ENCODE data around the gene SNTG2. TPM values are rescaled to one million over a fixed set of nuclear protein-coding genes. Genes with fewer than 3 reads are reported as not detected.
"Not testable (repeated sequence)": the region's sequence is repeated elsewhere in the genome, so short reads cannot be mapped to it uniquely, and the experiment has no call there.

SNTG2 gene
- total and polyA plus RNA-seq, 2 donors (not counting 1 experiment from before 2014, with no cell fraction given): 0.06 TPM; not detected in 1

- Histone ChIP-seq H3K9me3 (ENCODE audit: control insufficient read depth, insufficient read depth, low read depth, low read length) (no peaks in the 10 kb centered on the region), H3K4me3 (replicated peaks in 1 of 4; ENCODE audit: control extremely low read depth in 1 of 4, insufficient read depth in 1 of 4, low read depth in 3 of 4, low read length in 4 of 4) (no peak overlapping the region), H2AFZ (ENCODE audit: low read length) (no peak overlapping the region), H3K9ac (ENCODE audit: insufficient read depth, low read length) (no peak overlapping the region), H3K4me2 (ENCODE audit: extremely low read depth, insufficient read depth, low read length) (no peak overlapping the region), H3K36me3 (ENCODE audit: control insufficient read depth, insufficient read depth, low read length) (no peaks in the 10 kb centered on the region), H3K4me1 (ENCODE audit: control insufficient read depth, extremely low read depth, insufficient read depth, low read length) (no peaks in the 10 kb centered on the region), H3K27me3 (ENCODE audit: control insufficient read depth, insufficient read depth, low read length) (no peaks in the 10 kb centered on the region), H3K27ac (ENCODE audit: insufficient read depth, low read length) (no peak overlapping the region), H3K79me2 (ENCODE audit: control insufficient read depth, insufficient read depth, low read length) (no peaks in the 10 kb centered on the region), H4K20me1 (ENCODE audit: control insufficient read depth, extremely low read depth, insufficient read depth, low read length) (no peaks in the 10 kb centered on the region)
- DNase-seq (ENCODE audit: low read depth in 2 of 2): no peak
- TF ChIP-seq EZH2 (IDR thresholded peaks at IDR 0.05; ENCODE audit: low read length, missing control alignments): no peak
- no peak for TF ChIP-seq CTCF (conservative IDR thresholded peaks at IDR 0.05 in 1 of 2, IDR thresholded peaks at IDR 0.05 in 1 of 2; ENCODE audit: low read depth in 1 of 2, low read length in 2 of 2)
Measured at GRCh38 chr2:1378456-1379150, 428.0 kb downstream of the SNTG2 start.

GRCh38 chr2:1381644-1382043, 431.0 kb downstream of the SNTG2 start:
- no peak for TF ChIP-seq EZH2 (IDR thresholded peaks at IDR 0.05; ENCODE audit: low read length, missing control alignments)
- TF ChIP-seq CTCF (conservative IDR thresholded peaks at IDR 0.05 in 1 of 2, IDR thresholded peaks at IDR 0.05 in 1 of 2; ENCODE audit: low read depth in 1 of 2, low read length in 2 of 2): no peak
- H3K27ac ChIP-seq (ENCODE audit: insufficient read depth, low read length): no peak overlapping the region
- no peaks in the 10 kb centered on the region for H3K27me3 ChIP-seq (ENCODE audit: control insufficient read depth, insufficient read depth, low read length)
- no peaks in the 10 kb centered on the region for H4K20me1 ChIP-seq (ENCODE audit: control insufficient read depth, extremely low read depth, insufficient read depth, low read length)
- no peaks in the 10 kb centered on the region for H3K9me3 ChIP-seq (ENCODE audit: control insufficient read depth, insufficient read depth, low read depth, low read length)
- no peak overlapping the region for H2AFZ ChIP-seq (ENCODE audit: low read length)
- H3K4me2 ChIP-seq (ENCODE audit: extremely low read depth, insufficient read depth, low read length): no peak overlapping the region
- H3K9ac ChIP-seq (ENCODE audit: insufficient read depth, low read length): no peak overlapping the region
- DNase-seq (ENCODE audit: low read depth in 2 of 2): no peak
- no peaks in the 10 kb centered on the region for H3K36me3 ChIP-seq (ENCODE audit: control insufficient read depth, insufficient read depth, low read length)
- no peaks in the 10 kb centered on the region for H3K4me1 ChIP-seq (ENCODE audit: control insufficient read depth, extremely low read depth, insufficient read depth, low read length)
- H3K4me3 ChIP-seq (replicated peaks in 1 of 4; ENCODE audit: control extremely low read depth in 1 of 4, insufficient read depth in 1 of 4, low read depth in 3 of 4, low read length in 4 of 4): no peak overlapping the region
- H3K79me2 ChIP-seq (ENCODE audit: control insufficient read depth, insufficient read depth, low read length): no peaks in the 10 kb centered on the region

GRCh38 chr2:1387954-1388725, 437.5 kb downstream of the SNTG2 start:
- H2AFZ ChIP-seq (ENCODE audit: low read length); H3K79me2 ChIP-seq (ENCODE audit: control insufficient read depth, insufficient read depth, low read length); H4K20me1 ChIP-seq (ENCODE audit: control insufficient read depth, extremely low read depth, insufficient read depth, low read length); H3K27me3 ChIP-seq (ENCODE audit: control insufficient read depth, insufficient read depth, low read length); H3K27ac ChIP-seq (ENCODE audit: insufficient read depth, low read length); H3K9me3 ChIP-seq (ENCODE audit: control insufficient read depth, insufficient read depth, low read depth, low read length); H3K36me3 ChIP-seq (ENCODE audit: control insufficient read depth, insufficient read depth, low read length); H3K4me2 ChIP-seq (ENCODE audit: extremely low read depth, insufficient read depth, low read length); H3K4me3 ChIP-seq (replicated peaks in 1 of 4; ENCODE audit: control extremely low read depth in 1 of 4, insufficient read depth in 1 of 4, low read depth in 3 of 4, low read length in 4 of 4); DNase-seq (ENCODE audit: low read depth in 2 of 2); H3K4me1 ChIP-seq (ENCODE audit: control insufficient read depth, extremely low read depth, insufficient read depth, low read length); H3K9ac ChIP-seq (ENCODE audit: insufficient read depth, low read length): not testable (repeated sequence)

- H3K4me2 ChIP-seq (ENCODE audit: extremely low read depth, insufficient read depth, low read length): not testable (repeated sequence)
Measured at GRCh38 chr2:1390118-1390517, 439.5 kb downstream of the SNTG2 start.

More at GRCh38 chr2:1390118-1390517, 439.5 kb downstream of the SNTG2 start:
- H3K9ac ChIP-seq (ENCODE audit: insufficient read depth, low read length); H3K4me3 ChIP-seq (replicated peaks in 1 of 4; ENCODE audit: control extremely low read depth in 1 of 4, insufficient read depth in 1 of 4, low read depth in 3 of 4, low read length in 4 of 4); DNase-seq (ENCODE audit: low read depth in 2 of 2); H3K27me3 ChIP-seq (ENCODE audit: control insufficient read depth, insufficient read depth, low read length); H2AFZ ChIP-seq (ENCODE audit: low read length); H3K27ac ChIP-seq (ENCODE audit: insufficient read depth, low read length); H4K20me1 ChIP-seq (ENCODE audit: control insufficient read depth, extremely low read depth, insufficient read depth, low read length); H3K79me2 ChIP-seq (ENCODE audit: control insufficient read depth, insufficient read depth, low read length); H3K4me1 ChIP-seq (ENCODE audit: control insufficient read depth, extremely low read depth, insufficient read depth, low read length); H3K9me3 ChIP-seq (ENCODE audit: control insufficient read depth, insufficient read depth, low read depth, low read length); H3K36me3 ChIP-seq (ENCODE audit: control insufficient read depth, insufficient read depth, low read length): not testable (repeated sequence)
